ENCODE results near the gene C1QL4.
"Not testable (repeated sequence)": the region's sequence is repeated elsewhere in the genome, so short reads cannot be mapped to it uniquely, and the experiment has no call there.

DNA sequence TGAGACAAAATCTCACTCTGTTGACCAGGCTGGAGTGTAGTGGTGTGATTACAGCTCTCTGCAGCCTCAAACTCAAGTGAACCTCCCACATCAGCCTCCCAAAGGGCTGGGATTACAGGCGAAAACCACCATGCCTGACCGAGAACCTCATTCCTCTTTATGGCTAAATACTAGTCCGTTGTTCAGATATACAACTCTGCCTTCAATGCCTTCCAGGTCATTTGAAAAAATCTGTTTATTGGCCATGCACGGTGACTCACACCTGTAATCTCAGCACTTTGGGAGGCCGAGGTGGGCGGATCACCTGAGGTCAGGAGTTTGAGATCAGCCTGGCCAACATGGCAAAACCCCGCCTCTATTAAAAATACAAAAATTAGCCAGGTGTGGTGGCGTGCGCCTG, 43.2 kb upstream of the C1QL4 start:
- not testable (repeated sequence) for TF ChIP-seq POLR2A (IDR thresholded peaks at IDR 0.05)
- TF ChIP-seq, protein P1, sequence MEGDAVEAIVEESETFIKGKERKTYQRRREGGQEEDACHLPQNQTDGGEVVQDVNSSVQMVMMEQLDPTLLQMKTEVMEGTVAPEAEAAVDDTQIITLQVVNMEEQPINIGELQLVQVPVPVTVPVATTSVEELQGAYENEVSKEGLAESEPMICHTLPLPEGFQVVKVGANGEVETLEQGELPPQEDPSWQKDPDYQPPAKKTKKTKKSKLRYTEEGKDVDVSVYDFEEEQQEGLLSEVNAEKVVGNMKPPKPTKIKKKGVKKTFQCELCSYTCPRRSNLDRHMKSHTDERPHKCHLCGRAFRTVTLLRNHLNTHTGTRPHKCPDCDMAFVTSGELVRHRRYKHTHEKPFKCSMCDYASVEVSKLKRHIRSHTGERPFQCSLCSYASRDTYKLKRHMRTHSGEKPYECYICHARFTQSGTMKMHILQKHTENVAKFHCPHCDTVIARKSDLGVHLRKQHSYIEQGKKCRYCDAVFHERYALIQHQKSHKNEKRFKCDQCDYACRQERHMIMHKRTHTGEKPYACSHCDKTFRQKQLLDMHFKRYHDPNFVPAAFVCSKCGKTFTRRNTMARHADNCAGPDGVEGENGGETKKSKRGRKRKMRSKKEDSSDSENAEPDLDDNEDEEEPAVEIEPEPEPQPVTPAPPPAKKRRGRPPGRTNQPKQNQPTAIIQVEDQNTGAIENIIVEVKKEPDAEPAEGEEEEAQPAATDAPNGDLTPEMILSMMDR (IDR thresholded peaks at IDR 0.05), result not testable (repeated sequence)

Data from heart left ventricle (tissue), 13 donors.